PC-9 (cell line): Measurements from ENCODE around the gene RXYLT1.

ENCODE experiments used
- EZH2 ChIP-seq: fragments of 200-600 bp; sonication (generic); IDR thresholded peaks from 2 replicates; pipeline ENCODE4 v1.8.0; 2017; ENCODE audit warnings: antibody characterized with exemption, low read depth
- TF ChIP-seq, protein P1 (sequence below): fragments of 200-600 bp; sonication (generic); conservative IDR thresholded peaks from 2 replicates; pipeline ENCODE4 v1.6.1; 2017; ENCODE audit warnings: mixed run types, antibody characterized with exemption, mild to moderate bottlenecking, moderate library complexity

DNA sequence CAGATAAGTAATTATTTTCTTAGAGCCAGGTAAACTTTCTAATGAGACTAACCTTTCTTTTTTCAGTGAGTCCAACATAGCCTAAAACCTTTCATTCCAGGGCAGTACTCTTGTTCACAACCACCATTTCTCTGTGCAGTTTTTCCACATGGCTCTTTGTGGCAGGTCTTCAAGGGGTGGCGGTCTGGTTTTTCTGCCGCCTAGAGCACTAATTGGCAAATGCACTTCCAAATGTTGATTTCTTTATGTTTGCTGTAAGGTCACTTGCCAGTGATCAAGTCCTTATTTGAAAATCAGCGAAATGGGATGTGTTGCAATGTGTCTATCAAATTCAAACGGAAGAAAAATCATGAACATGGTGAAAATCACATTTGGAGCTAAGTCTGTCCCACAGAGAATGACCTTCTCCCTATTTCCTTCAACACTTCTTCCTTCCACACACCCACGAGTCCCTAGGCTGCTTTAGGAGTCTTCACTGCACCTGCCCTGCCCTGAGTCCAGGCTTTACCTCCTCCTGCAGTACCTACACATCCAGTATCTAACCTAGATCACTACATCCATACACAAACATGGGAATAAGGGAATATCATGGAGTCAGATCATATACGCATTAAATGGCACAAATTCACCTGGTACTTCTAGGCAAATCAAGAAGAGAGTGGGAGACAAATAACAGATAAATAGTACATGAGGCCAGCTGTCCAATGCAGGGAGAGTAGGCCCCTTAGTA is 66.7 kb downstream of the RXYLT1 start:
- TF ChIP-seq EZH2, result no peak
- TF ChIP-seq, protein P1, sequence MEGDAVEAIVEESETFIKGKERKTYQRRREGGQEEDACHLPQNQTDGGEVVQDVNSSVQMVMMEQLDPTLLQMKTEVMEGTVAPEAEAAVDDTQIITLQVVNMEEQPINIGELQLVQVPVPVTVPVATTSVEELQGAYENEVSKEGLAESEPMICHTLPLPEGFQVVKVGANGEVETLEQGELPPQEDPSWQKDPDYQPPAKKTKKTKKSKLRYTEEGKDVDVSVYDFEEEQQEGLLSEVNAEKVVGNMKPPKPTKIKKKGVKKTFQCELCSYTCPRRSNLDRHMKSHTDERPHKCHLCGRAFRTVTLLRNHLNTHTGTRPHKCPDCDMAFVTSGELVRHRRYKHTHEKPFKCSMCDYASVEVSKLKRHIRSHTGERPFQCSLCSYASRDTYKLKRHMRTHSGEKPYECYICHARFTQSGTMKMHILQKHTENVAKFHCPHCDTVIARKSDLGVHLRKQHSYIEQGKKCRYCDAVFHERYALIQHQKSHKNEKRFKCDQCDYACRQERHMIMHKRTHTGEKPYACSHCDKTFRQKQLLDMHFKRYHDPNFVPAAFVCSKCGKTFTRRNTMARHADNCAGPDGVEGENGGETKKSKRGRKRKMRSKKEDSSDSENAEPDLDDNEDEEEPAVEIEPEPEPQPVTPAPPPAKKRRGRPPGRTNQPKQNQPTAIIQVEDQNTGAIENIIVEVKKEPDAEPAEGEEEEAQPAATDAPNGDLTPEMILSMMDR, result no peak; the same call in 1 of the 2 replicates
